AG08396 (cell line): ENCODE measurements around the gene SPTBN5.

Experiments used
- DNase-seq: peaks from one replicate; pipeline ENCODE4 v3.0.0; 2012; ENCODE audit warnings: low spot score, mixed read lengths

SPTBN5 gene

DNA sequence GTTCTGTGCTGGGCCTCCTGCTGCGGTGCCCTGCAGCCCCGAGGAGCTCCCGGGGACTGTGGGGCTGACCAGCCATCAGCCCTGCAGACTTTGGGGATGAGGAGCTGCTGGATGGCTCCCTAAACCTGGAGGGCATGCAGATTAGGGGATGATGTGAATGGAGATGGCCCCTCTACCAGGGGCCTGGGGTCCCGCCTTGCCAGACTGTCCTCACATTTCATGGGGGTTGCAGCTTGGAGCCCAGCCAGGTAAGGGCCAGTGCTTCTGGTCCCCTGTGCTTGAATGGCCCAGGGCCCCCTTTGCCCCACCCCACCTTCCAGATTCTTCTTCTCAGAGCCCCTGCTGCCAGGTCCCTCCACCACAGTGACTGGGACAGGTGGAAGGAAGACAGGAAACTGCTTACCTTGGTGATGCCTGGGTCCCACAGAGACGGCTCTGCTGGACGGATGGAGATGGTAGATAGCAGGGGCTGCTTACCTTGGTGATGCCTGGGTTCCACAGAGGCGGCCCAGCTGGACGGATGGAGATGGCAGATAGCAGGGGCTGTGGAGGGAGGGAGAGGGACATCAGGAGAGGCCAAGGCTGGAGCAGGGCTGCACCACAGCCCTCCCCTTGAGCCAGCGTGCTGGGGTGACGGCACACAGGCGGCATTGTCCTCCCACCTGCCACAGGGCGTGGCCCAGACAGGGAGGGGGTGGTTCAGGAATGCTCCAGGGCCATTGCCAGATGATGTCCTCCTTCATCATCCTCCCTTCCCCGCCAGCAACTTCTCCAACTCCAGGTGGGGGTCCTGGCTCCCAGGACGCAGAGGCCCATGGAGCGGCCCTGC is at the start of gene SPTBN5:
SPTBN5 (minus strand) TSS at position 632 of the 829 bp plus-strand sequence; CDS start at position 76, 556 bp downstream.
- no peak for DNase-seq

DNA sequence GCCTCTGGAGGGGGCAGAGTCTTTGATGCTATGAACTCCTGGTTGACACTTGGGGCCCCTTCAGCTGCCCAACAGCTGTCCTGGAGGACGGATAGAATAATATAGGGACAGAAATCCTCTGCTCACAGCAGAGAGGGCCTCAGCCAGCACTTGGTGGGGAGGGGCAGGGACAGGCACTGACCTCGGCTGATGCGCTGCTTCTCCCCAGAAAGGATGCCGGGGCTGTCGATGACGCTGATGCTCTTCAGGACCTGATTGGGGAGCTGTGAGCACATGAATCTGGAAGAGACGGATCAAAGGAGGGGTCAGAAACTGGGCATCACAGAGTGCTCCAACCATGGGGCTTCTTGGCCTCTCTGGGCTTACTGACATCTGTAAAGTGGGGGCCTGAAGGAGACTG is 49.0 kb upstream of the SPTBN5 start:
- no peak for DNase-seq

DNA sequence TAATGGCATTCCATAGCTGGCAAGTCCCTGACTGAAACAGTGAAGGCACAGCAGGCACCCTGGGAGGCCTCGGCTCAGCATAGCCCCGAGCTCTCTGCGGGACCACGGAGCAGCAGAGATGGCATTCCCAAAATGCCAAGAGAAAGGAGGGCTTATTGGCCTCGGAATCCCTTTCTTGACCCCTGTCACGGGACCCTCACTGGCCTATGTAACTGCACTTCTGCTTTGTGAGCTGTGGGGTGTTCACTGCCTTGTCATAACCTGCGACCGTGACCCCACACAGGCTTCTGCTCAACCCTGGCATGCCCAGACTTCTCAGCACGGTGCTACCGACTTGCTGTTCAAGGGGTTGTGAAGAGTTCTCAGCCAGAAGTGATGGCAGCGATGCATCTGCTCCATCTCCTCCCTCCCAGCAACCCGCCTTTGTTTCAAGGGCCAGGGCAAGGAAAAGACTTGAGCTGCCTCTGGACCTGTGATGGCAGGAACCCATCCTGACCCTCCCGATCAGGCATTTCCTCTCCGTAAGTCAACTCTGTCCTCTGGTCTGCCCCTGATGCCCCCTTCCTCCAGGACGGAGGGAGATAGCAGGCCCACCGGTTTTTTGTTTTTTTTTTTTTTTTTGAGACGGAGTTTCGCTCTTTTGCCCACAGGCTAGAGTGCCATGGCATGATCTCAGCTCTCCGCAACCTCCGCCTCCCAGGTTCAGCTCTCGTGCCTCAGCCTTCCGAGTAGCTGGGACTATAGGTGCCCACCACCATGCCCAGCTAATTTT is 48.0 kb upstream of the SPTBN5 start:
- no peak for DNase-seq

DNA sequence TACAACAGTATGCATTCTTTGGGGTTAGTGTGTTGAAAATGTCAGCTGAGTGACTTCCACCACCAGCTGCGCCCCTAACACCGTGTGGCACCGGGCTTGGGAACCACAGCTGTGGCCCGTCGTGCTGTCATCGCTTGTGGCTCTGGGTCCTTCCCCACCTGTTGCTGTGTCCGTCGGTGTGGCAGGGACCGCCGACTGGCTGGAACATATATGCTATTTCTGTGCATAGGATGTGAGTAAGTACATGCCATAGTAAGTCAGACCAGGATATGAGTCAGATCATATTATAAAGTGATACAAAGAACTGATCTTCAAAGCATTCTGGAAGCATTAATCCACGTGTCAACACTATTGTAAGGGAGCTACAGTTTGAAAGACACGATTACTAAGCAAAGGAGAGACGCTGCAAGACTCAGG is 46.6 kb upstream of the SPTBN5 start:
- DNase-seq = no peak

DNA sequence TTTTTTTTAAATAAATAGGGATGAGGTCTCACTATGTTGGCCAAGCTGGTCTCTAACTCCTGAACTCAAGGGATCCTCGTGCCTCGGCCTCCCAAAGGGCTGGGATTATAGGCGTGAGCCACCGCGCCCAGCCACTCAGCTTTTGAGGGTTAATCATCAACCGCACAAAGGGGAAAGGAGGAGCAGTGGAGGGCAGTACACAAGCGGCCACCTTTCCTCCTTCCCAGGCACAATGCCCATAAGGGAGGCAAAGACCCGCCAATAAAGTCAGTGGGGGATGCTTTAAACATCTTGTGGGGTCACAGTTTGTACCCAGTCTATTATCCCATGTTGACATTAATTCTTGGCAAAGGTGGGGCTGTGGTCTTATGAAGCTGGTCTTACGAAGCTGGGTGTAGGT is 46.1 kb upstream of the SPTBN5 start:
- DNase-seq = no peak

DNA sequence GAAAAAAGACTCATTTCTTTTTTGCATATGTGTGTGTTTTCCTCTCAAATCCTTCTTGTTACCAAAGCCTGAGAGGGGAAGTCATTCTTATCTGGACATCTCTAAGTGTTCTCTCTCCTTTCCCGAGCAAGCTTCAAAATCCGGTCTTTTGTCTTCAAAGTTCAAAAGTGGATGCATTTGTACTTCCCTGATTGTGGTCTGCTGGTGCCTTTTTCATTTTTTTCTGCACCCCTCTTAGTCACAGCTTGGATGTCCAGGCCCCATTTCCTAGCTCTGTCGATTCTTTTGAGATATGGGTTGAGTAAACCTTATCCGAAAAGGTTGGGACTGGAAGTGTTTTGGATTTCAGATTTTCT is 43.7 kb upstream of the SPTBN5 start:
- DNase-seq = no peak

DNA sequence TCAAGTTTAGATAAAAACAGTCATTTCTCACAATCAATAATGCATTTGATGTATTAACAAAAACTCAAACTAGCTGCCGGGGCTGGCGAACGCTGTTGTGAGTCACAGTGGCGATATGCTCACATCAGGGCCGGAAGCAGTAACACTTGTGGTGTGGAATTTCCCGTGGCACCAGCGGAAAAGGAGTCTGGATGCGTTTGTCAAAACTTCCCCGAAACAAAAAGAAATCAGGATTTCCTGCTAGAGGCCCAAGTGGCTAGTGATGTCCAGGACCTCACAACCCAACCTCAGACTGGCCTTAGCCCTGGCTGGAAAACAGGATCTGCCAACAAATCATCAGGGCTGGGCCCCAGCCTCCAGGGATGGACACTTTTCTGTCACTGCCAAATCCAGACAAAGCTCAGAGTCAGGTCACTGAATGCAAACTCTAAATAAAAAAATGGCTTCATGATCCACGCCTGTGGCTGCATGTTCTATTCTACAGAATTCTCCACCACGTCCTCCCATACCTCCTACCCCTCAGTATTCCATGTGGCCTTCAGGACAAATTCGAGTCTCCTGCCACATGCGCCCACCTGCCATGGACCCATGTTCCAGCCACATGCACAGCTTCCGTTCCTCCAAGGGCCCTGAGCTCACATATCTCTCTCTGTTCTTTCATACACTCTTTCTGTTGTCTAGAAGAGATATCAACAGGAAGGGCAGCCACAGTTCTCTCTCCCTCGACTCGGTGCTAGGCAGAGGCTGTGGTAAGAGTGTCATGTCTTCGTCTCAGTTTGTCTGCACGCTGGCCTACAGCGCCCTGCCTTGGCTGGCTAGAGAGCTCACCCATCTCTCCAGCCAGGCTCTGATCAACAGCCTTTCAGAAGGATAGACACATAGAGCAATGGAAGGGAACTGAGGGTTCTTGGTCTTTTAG is 43.1 kb upstream of the SPTBN5 start:
- DNase-seq = no peak

DNA sequence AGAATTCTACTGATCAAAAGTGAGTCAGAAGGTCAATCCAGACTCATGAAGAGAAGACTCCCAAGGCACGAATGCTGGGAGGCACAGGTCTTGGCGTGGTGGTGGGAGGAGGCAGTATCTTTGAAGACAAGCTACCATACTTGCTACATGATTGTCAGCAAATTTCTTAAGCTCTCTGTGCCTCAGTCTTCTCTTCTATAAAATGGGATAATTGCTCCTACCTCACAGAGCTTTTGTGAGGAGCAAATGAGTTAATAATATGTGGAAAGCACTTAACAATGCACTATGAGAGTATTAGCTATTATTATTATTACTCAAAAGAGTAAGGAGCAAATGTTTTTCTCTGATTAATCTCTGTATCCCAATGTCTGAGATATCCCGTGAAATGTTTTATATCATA is 42.3 kb upstream of the SPTBN5 start:
- no peak for DNase-seq

DNA sequence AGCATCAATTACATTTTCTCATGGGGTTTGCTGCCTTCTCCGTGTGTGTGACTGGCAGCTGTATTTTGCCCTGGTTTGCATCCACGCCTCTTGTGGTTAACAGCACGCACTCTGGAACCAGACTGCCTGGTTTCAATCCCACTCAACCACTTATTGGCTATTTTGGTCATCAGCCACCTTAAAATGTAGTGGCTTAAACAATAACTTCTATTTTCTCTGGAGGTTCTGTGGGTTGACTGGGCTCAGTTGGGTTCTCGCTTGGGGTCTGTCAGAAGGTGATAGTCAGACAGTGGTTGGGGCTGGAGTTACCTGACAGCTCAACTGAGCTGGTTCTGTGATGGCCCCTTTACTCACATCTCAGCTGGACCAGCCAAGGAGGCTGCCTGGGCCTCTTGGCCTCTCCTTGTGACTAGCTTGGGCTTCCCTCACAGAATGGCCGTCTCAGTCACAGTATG is 41.7 kb upstream of the SPTBN5 start:
- no peak for DNase-seq

DNA sequence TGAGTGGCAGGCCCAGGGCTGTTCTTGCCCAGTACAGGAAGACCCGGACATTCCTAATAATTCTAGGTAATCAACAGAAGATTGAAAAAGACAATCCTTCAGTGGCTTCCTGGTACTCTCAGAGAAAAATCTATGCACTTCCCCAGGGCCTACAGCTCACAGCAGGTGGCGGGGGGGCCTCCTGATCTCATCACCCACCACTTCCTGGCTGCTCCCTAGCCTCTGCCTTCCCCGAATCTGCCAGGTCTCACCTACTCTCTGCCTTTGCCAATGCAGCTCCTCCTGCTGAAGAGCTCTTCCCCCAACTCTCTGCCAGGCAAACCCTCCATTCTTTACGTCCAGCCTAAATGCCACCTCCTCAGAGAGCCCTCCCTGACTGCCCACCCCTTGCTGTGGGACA is 41.0 kb upstream of the SPTBN5 start:
- DNase-seq = no peak

DNA sequence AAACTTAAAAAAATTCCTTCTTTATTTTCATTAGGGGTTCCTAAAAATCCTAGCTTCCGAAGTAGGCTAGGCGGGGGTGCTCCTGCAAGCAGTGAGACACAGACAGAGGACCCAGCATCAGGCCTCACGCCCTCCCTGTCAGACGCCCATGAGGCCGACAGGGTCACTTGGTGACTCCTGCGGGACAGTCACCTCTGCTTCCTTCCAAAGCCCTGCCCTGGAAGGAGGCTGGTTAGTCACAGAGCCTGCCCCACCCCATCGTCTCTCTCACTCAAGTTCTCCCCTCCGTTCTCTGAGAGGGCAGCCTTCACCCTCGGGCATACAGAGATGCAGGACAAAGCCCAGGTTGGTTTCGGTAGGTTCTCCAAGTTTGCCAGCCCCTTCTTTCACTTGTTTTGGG is 39.9 kb upstream of the SPTBN5 start:
- no peak for DNase-seq

DNA sequence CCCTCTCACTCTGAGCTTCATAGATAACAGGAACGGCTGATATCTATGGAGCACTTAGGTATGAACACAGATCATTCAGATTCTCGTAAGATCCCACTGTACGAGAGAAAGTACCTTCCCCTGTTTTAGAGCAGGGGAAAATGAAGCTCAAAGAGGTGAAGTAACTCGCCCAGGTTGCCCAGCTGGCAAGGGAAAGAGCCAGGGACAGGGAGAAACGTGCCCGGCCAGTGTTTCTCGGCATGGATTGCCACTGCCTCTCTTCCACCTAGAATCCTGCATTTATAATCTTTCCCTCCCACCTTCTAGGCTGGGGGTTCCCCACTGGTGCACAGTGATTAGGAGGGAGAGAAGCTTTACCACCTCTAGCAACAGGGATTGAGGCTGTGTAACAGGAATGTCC is 39.5 kb upstream of the SPTBN5 start:
- no peak for DNase-seq

DNA sequence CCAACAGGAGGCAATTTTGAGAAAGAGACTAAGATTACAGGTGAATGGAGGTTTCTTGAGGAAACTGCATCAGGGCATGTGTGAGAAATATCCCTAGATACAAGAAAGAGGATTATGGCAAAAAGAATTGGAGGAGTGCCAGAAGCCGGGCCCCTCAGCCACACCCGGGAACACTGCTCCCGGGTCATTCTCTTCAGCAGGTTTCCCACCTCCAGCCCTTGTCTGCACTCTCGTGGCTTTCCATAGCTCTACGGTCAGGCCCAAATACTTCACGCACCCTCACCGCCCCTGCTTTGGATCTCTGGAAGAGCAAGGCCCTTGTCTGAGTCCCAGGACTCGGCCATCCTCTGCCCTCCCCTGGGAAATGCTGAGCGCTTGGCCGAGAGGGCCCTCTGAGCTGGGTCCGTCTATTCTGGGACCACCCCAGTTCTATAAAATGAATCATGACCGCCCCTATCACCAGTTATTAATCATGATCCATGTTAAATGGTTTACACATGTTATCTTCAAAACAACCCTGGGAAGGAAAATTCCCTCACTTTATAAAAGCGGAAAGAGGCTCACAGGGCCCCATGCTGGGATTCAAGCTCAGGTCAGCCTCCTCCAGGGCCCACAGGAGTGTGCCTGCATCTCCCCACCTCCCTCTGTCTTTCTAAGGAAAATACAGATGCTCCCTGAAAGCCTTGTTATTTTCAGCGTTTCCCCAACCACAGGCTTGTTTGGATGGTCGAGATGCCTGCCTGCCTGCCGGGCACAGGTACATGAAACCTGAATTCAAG is 38.8 kb upstream of the SPTBN5 start:
- no peak for DNase-seq

DNA sequence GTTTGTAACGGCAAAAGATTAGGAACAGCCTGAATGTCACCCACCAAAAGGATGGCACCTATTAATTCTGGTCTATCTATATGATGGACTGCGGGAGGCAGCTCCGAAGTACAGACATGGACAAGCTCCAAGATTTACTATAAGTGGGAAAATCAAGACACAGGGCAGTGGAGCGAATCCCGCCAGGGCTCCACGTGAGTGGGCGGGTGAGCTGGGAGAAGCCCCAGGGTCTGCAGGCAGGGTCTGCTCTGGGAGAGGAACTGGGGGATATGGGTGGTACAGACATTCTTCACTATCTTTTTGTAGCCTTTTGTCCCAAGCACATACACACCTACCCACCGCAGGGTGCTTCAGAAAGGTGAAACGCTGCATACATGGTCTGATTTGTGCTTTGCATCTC is 38.2 kb upstream of the SPTBN5 start:
- no peak for DNase-seq

DNA sequence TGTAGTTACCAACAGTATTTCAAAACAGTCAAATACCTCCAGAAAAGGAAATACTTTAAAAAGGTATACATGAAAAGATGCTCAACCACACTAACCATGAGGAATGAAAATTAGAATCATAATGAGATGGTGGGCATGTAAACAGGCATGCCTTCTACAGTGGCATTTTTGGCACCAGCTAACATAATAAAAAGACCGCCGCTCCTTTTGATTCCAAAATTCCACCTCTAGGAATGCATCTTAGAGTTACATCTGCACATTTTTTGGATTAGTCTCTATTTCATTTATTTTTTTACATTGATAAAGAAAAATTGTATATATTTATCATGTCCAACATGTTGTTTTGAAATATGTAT is 37.0 kb upstream of the SPTBN5 start:
- DNase-seq = no peak

DNA sequence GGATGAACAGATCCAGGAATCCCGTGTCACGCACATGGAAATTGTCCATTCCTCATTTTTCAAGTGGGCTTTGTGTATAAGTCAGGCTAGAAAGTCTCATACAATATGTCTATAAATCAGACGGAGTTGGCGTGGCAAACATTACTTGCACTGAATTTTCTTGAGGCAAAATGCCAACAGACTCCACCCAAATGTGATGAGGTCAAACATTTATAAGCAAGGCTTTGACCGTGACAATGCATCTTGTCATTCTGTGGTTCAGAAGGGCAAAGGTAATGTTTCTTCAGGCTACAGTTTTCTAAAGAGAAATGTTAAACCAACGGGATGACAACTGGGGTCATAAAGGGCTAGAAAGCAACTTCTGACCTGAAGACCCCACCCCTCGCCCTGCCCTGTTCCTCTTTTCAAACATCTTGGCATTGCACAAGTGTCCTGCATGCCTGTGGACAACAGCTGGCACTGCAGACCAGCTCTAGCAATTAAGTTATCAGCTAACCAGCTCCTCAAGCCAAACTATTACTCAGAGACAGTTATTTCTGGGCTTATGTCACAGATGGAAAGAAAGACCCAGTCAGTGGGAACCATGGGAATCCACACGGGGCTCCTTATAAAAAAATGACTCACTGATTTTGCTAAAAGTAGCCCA is 36.5 kb upstream of the SPTBN5 start:
- DNase-seq = peak; percentile 88

DNA sequence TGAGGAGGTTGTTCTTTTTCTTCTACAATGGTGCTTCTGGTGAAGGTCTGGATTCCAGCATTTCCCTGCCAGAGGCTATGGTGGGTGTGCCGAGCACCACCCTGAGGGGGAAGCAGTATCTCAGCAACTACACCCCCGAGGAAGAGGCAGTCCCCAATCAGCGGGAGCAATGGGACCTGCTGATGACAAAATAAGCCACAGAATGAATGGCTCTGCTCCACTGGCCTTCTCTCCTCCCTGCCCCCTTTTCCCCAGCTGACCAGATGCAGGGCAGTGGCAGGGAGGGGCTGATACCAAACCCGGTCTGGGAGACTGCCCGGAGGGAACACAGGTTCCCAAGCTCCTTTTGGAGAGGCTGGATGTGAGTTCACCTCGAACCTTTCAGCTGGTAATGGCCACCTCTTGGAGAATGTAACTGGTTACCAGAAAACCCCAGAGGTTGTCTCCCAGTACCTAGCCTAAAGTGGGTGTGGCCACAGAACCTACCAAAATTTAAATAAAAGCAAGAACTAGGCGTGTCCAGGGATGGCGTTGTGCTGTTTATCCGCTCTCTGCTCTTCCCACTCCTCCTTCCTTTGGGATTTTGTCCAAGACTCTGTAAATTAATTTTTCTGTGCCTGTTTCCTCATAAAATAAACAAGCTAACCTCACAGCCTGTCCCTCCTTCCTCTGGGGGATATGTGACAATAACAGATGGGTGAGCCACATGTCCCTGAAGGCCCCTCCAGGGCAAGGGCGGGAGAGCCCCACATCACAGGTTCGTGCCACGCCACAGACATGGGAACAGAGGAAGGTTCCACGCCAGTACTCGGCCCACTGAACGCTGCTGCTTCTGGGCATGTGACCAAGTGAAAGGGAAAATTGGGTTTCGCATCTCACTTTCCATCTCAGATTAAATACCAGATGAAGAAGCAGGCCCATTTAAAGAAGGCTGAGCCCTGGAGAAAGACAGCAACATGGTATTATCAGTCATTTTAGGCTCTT is 35.1 kb upstream of the SPTBN5 start:
- peak; percentile 33 for DNase-seq

DNA sequence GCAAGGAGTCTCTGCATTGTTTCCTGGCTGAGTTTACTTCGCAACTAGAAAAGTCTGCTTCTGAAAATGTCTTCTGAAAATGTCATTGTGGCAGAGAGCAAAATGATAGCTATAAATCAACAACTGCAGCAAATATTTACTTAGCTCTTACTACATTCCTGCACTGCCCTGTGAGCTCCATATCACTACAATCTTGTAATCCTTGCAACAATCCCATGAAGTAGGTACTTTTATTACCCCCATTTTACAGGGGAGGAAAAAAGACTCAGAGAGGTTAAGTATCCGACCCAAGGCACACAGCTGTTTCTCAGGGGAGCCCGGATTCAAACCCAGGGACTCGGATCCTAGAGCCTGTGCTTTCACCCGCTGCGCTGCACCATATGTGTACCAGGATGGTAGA is 34.2 kb upstream of the SPTBN5 start:
- no peak for DNase-seq

DNA sequence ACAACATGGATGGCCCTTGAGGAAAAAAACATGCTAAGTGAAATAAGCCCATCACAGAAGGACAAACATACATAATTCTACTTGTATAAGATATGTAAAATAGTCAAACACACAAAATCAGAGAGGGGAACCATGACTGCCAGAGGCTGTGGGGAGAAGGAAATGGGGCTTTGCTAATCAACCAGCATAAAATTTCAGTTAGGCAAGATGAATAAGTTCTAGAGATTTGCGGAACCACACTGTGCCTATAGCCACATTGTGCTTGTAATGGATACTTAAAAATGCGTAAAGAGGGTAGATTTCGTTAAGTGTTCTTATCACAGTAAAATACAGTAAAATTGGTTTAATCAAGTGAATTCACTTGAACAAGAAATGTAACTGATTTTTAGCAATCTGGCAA is 33.7 kb upstream of the SPTBN5 start:
- no peak for DNase-seq
